ENCODE measurements around the gene CBLN1.

The CBLN1 gene

GRCh38 chr16:49273771-49274170, 7.9 kb downstream of the CBLN1 start:
- 44% methylated on average over 2 of the region's 3 CpGs for WGBS (ENCODE audit: insufficient coverage)
- no peak for DNase-seq
- Histone ChIP-seq H3K4me1 (ENCODE audit: control extremely low read depth in 1 of 4, control insufficient read depth in 4 of 4, insufficient read depth in 4 of 4, low read length in 3 of 4) (peaks cover 0 to 5% (median 2%) of the 10 kb centered on the region in 4 experiments), H3K9me3 (ENCODE audit: control extremely low read depth in 1 of 5, control insufficient read depth in 4 of 5, insufficient read depth in 2 of 5, low read depth in 1 of 5, low read length in 4 of 5) (peaks cover 0 to 2% (median 0%) of the 10 kb centered on the region in 5 experiments), H3K27me3 (replicated peaks in 2 of 5; ENCODE audit: control insufficient read depth in 4 of 5, insufficient read depth in 5 of 5, low read length in 4 of 5) (peaks cover 7 to 94% (median 57%) of the 10 kb centered on the region in 5 experiments), H3K36me3 (ENCODE audit: control insufficient read depth in 4 of 4, insufficient read depth in 4 of 4, low read length in 3 of 4) (no peaks in the 10 kb centered on the region), H3K27ac (ENCODE audit: insufficient read depth in 1 of 2, low read depth in 1 of 2, low read length in 2 of 2, poor library complexity in 1 of 2, severe bottlenecking in 2 of 2) (no peak overlapping the region), H3K4me3 (ENCODE audit: control insufficient read depth in 1 of 7, extremely low read depth in 1 of 7, insufficient read depth in 4 of 7, low read depth in 2 of 7, low read length in 6 of 7) (no peak overlapping the region)
- CTCF ChIA-PET, result no interaction called here
- POLR2A ChIA-PET, result no interaction called here

GRCh38 chr16:49271363-49271762, 10.3 kb downstream of the CBLN1 start:
- peaks cover 0 to 2% (median 0%) of the 10 kb centered on the region in 5 experiments for H3K9me3 ChIP-seq (ENCODE audit: control extremely low read depth in 1 of 5, control insufficient read depth in 4 of 5, insufficient read depth in 2 of 5, low read depth in 1 of 5, low read length in 4 of 5)
- no peak for DNase-seq
- ChIA-PET CTCF (no interaction called here), POLR2A (no interaction called here)
- 80% methylated on average over 2 of the region's 3 CpGs for whole genome bisulfite sequencing (ENCODE audit: insufficient coverage)
- H3K27me3 ChIP-seq (replicated peaks in 2 of 5; ENCODE audit: control insufficient read depth in 4 of 5, insufficient read depth in 5 of 5, low read length in 4 of 5), result peaks cover 7 to 81% (median 35%) of the 10 kb centered on the region in 5 experiments
- no peaks in the 10 kb centered on the region for H3K36me3 ChIP-seq (ENCODE audit: control insufficient read depth in 4 of 4, insufficient read depth in 4 of 4, low read length in 3 of 4)
- H3K4me3 ChIP-seq (ENCODE audit: control insufficient read depth in 1 of 7, extremely low read depth in 1 of 7, insufficient read depth in 4 of 7, low read depth in 2 of 7, low read length in 6 of 7), result no peak overlapping the region
- H3K27ac ChIP-seq (ENCODE audit: insufficient read depth in 1 of 2, low read depth in 1 of 2, low read length in 2 of 2, poor library complexity in 1 of 2, severe bottlenecking in 2 of 2), result no peak overlapping the region
- H3K4me1 ChIP-seq (ENCODE audit: control extremely low read depth in 1 of 4, control insufficient read depth in 4 of 4, insufficient read depth in 4 of 4, low read length in 3 of 4), result no peaks in the 10 kb centered on the region

- DNase-seq, result no peak
- H3K27me3 ChIP-seq (replicated peaks in 2 of 5; ENCODE audit: control insufficient read depth in 4 of 5, insufficient read depth in 5 of 5, low read length in 4 of 5), result peaks cover 3 to 68% (median 23%) of the 10 kb centered on the region in 5 experiments
- ChIA-PET POLR2A (no interaction called here), CTCF (no interaction called here)
- H3K4me3 ChIP-seq (ENCODE audit: control insufficient read depth in 1 of 7, extremely low read depth in 1 of 7, insufficient read depth in 4 of 7, low read depth in 2 of 7, low read length in 6 of 7), result no peak overlapping the region
- WGBS (ENCODE audit: insufficient coverage), result 95% methylated on average over 3 of the region's 3 CpGs
- no peaks in the 10 kb centered on the region for H3K4me1 ChIP-seq (ENCODE audit: control extremely low read depth in 1 of 4, control insufficient read depth in 4 of 4, insufficient read depth in 4 of 4, low read length in 3 of 4)
- H3K9me3 ChIP-seq (ENCODE audit: control extremely low read depth in 1 of 5, control insufficient read depth in 4 of 5, insufficient read depth in 2 of 5, low read depth in 1 of 5, low read length in 4 of 5), result peaks cover 0 to 2% (median 0%) of the 10 kb centered on the region in 5 experiments
- no peak overlapping the region for H3K27ac ChIP-seq (ENCODE audit: insufficient read depth in 1 of 2, low read depth in 1 of 2, low read length in 2 of 2, poor library complexity in 1 of 2, severe bottlenecking in 2 of 2)
- H3K36me3 ChIP-seq (ENCODE audit: control insufficient read depth in 4 of 4, insufficient read depth in 4 of 4, low read length in 3 of 4), result no peaks in the 10 kb centered on the region
These were observed 12.4 kb downstream of the CBLN1 start for GRCh38 chr16:49269201-49269600.

- 88% methylated on average over 1 of the region's 1 CpG for WGBS (ENCODE audit: insufficient coverage)
- no peaks in the 10 kb centered on the region for H3K36me3 ChIP-seq (ENCODE audit: control insufficient read depth in 4 of 4, insufficient read depth in 4 of 4, low read length in 3 of 4)
- POLR2A ChIA-PET, result no interaction called here
These were observed 13.0 kb downstream of the CBLN1 start for GRCh38 chr16:49268667-49269066.

GRCh38 chr16:49262501-49262900, 19.1 kb downstream of the CBLN1 start:
- CTCF ChIA-PET, result interaction anchor here (0.7 kb wide), 1 partner anchor 538 kb away, joined by 3 read pairs; no protein-coding TSS in a partner anchor
- Histone ChIP-seq H3K27ac (ENCODE audit: insufficient read depth in 1 of 2, low read depth in 1 of 2, low read length in 2 of 2, poor library complexity in 1 of 2, severe bottlenecking in 2 of 2) (no peak overlapping the region), H3K36me3 (ENCODE audit: control insufficient read depth in 4 of 4, insufficient read depth in 4 of 4, low read length in 3 of 4) (no peaks in the 10 kb centered on the region), H3K9me3 (ENCODE audit: control extremely low read depth in 1 of 5, control insufficient read depth in 4 of 5, insufficient read depth in 2 of 5, low read depth in 1 of 5, low read length in 4 of 5) (no peaks in the 10 kb centered on the region), H3K4me1 (ENCODE audit: control extremely low read depth in 1 of 4, control insufficient read depth in 4 of 4, insufficient read depth in 4 of 4, low read length in 3 of 4) (no peaks in the 10 kb centered on the region), H3K27me3 (replicated peaks in 2 of 5; ENCODE audit: control insufficient read depth in 4 of 5, insufficient read depth in 5 of 5, low read length in 4 of 5) (peaks cover 0 to 18% (median 2%) of the 10 kb centered on the region in 5 experiments), H3K4me3 (ENCODE audit: control insufficient read depth in 1 of 7, extremely low read depth in 1 of 7, insufficient read depth in 4 of 7, low read depth in 2 of 7, low read length in 6 of 7) (no peak overlapping the region)
- 96% methylated on average over 5 of the region's 5 CpGs for WGBS (ENCODE audit: insufficient coverage)
- DNase-seq, result no peak
- POLR2A ChIA-PET, result no interaction called here

More at GRCh38 chr16:49268667-49269066, 13.0 kb downstream of the CBLN1 start:
- H3K27ac ChIP-seq (ENCODE audit: insufficient read depth in 1 of 2, low read depth in 1 of 2, low read length in 2 of 2, poor library complexity in 1 of 2, severe bottlenecking in 2 of 2), result no peak overlapping the region
- H3K4me1 ChIP-seq (ENCODE audit: control extremely low read depth in 1 of 4, control insufficient read depth in 4 of 4, insufficient read depth in 4 of 4, low read length in 3 of 4), result no peaks in the 10 kb centered on the region
- DNase-seq, result no peak
- peaks cover 0 to 62% (median 18%) of the 10 kb centered on the region in 5 experiments for H3K27me3 ChIP-seq (replicated peaks in 2 of 5; ENCODE audit: control insufficient read depth in 4 of 5, insufficient read depth in 5 of 5, low read length in 4 of 5)
- no peak overlapping the region for H3K4me3 ChIP-seq (ENCODE audit: control insufficient read depth in 1 of 7, extremely low read depth in 1 of 7, insufficient read depth in 4 of 7, low read depth in 2 of 7, low read length in 6 of 7)
- H3K9me3 ChIP-seq (ENCODE audit: control extremely low read depth in 1 of 5, control insufficient read depth in 4 of 5, insufficient read depth in 2 of 5, low read depth in 1 of 5, low read length in 4 of 5), result peaks cover 0 to 2% (median 0%) of the 10 kb centered on the region in 5 experiments
- CTCF ChIA-PET, result no interaction called here

GRCh38 chr16:49261930-49262329, 19.7 kb downstream of the CBLN1 start:
- POLR2A ChIA-PET, result no interaction called here
- CTCF ChIA-PET, result no interaction called here

GRCh38 chr16:49260956-49261530, 20.6 kb downstream of the CBLN1 start:
- H3K4me3 ChIP-seq (ENCODE audit: control insufficient read depth in 1 of 7, extremely low read depth in 1 of 7, insufficient read depth in 4 of 7, low read depth in 2 of 7, low read length in 6 of 7), result no peak overlapping the region
- no peaks in the 10 kb centered on the region for H3K36me3 ChIP-seq (ENCODE audit: control insufficient read depth in 4 of 4, insufficient read depth in 4 of 4, low read length in 3 of 4)
- H3K9me3 ChIP-seq (ENCODE audit: control extremely low read depth in 1 of 5, control insufficient read depth in 4 of 5, insufficient read depth in 2 of 5, low read depth in 1 of 5, low read length in 4 of 5), result no peaks in the 10 kb centered on the region
- DNase-seq, result no peak
- peaks cover 0 to 17% (median 2%) of the 10 kb centered on the region in 5 experiments for H3K27me3 ChIP-seq (replicated peaks in 2 of 5; ENCODE audit: control insufficient read depth in 4 of 5, insufficient read depth in 5 of 5, low read length in 4 of 5)
- ChIA-PET CTCF (no interaction called here), POLR2A (no interaction called here)
- H3K27ac ChIP-seq (ENCODE audit: insufficient read depth in 1 of 2, low read depth in 1 of 2, low read length in 2 of 2, poor library complexity in 1 of 2, severe bottlenecking in 2 of 2), result no peak overlapping the region
- WGBS (ENCODE audit: insufficient coverage), result 51% methylated on average over 6 of the region's 8 CpGs
- no peaks in the 10 kb centered on the region for H3K4me1 ChIP-seq (ENCODE audit: control extremely low read depth in 1 of 4, control insufficient read depth in 4 of 4, insufficient read depth in 4 of 4, low read length in 3 of 4)

More at GRCh38 chr16:49261930-49262329, 19.7 kb downstream of the CBLN1 start:
- H3K36me3 ChIP-seq (ENCODE audit: control insufficient read depth in 4 of 4, insufficient read depth in 4 of 4, low read length in 3 of 4), result no peaks in the 10 kb centered on the region
- no peaks in the 10 kb centered on the region for H3K4me1 ChIP-seq (ENCODE audit: control extremely low read depth in 1 of 4, control insufficient read depth in 4 of 4, insufficient read depth in 4 of 4, low read length in 3 of 4)
- no peak overlapping the region for H3K4me3 ChIP-seq (ENCODE audit: control insufficient read depth in 1 of 7, extremely low read depth in 1 of 7, insufficient read depth in 4 of 7, low read depth in 2 of 7, low read length in 6 of 7)
- DNase-seq, result no peak
- no peak overlapping the region for H3K27ac ChIP-seq (ENCODE audit: insufficient read depth in 1 of 2, low read depth in 1 of 2, low read length in 2 of 2, poor library complexity in 1 of 2, severe bottlenecking in 2 of 2)
- H3K27me3 ChIP-seq (replicated peaks in 2 of 5; ENCODE audit: control insufficient read depth in 4 of 5, insufficient read depth in 5 of 5, low read length in 4 of 5), result peaks cover 0 to 16% (median 2%) of the 10 kb centered on the region in 5 experiments
- no peaks in the 10 kb centered on the region for H3K9me3 ChIP-seq (ENCODE audit: control extremely low read depth in 1 of 5, control insufficient read depth in 4 of 5, insufficient read depth in 2 of 5, low read depth in 1 of 5, low read length in 4 of 5)

All from common myeloid progenitor, CD34-positive (primary cell).